ENCODE results near the gene CCDC27. TPM values are rescaled to one million over a fixed set of nuclear protein-coding genes. Genes with fewer than 3 reads are reported as not detected.

The CCDC27 gene
- polyA plus RNA-seq, 10 donors, result 0.09 to 0.30 (median 0.16) TPM; not detected in 1

DNA sequence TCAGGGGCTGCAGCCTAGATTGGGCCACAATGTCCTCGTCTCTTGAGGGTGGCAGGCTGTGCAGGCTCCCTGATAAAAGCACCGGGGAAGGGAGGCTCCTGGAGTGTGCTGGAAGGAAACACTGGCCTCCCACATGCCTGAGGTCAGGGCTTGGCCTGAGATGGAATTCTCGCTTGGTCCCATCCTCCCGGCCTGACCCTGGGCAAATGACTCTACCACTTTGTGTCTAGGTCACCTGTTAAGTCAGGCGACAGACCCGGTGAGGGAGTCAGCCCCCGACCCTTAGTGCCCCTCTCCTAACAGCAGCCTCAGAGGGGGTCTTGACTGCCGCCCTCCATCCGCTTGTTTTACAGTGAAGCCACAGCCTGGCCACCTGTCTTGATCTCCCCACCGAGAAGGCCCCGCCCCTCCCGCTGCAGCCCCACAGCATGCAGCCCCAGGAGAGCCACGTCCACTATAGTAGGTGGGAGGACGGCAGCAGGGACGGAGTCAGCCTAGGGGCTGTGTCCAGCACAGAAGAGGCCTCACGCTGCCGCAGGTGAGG, 22.8 kb downstream of the CCDC27 start:
- no peak for DNase-seq

DNA sequence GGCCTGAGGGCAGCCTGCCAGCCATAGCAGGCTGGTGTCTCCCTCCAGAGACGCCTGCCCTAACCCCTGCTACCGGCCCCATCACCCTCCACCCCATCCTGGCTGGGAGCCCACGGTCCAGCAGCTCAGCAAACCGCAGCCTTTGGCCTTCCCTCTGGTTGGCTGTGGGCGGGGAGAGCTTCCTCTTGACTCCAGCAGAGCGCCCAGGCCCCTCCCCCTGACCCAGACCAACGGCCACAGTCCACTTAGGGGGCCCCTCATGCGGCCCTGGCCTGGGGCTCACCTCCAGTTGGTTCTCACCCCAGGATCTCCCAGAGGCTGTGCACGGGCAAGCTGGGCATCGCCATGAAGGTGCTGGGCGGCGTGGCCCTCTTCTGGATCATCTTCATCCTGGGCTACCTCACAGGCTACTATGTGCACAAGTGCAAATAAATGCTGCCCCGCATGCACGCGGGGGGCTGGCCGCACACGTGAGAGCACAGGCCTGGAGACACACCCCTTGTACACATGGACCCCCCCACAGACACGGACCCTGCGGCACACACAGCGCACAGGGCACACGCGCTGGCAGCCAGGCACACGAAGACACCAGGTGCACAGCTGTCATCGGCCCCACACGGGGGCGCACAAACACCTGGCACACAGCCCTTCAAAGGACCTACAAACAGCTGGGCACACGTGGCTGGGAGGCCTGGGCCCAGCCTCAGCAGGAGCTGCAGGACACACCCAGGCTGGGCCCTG, 23.4 kb downstream of the CCDC27 start:
- DNase-seq, result peak in 2 of 3 donors; percentile 43 to 73

DNA sequence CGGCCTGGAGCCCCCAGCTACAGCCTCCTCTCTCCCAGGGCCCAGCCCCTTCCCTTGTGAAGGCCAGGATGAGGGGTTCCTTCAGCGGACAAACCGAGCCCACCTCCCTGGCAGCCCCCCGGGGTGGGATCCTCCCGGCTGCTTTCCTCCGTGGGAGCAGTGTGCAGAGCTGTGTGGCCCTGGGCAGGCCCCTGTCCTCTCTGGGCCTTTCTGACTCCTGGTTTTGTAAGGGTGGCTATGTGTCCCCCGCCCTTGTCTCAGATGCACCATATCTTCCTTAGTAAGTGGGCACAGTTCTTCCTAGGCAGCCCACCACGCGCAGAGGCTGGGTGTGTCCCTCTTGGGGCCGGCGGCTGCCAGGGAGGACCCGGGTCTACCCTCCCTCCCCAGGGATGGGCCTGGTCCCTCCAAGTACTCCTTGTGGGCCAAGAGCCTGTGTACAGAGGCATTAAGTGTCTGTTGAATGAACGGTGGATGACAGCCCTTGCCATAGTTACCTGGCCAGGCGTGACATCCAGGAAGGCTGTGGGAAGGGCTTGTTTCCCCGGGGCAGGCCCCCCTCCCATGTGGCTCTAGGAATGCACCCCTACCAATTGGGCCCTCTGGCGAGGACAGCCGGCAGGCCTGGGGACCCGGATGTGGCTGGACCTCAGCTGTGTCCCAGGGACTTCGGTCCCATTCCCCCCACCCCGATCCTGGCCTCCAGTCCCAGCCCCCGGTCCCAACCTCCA, 24.1 kb downstream of the CCDC27 start:
- no peak for DNase-seq

DNA sequence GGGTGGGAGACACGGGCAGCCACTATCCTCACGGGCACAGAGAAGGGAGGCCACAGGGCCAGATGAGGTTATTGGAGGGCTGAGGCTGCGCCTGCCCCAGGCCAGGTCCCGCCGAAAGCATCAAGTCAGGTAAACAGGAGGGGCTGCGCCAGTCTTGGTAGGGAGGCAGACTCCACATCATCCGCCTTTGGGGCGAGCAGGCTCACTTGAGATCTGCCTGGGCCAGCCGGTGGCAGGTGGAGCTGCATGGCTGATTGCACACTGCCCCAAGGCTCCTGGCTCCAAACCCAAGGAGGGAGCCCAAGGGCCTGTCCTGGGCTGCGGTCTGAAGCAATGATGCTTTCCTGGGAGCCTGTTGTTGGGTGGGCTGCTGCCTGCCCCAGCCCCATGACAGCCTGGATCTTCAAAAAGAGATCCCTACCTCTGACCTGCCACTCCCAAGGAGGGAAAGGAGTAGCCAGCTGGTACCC, 24.9 kb downstream of the CCDC27 start:
- no peak for DNase-seq

DNA sequence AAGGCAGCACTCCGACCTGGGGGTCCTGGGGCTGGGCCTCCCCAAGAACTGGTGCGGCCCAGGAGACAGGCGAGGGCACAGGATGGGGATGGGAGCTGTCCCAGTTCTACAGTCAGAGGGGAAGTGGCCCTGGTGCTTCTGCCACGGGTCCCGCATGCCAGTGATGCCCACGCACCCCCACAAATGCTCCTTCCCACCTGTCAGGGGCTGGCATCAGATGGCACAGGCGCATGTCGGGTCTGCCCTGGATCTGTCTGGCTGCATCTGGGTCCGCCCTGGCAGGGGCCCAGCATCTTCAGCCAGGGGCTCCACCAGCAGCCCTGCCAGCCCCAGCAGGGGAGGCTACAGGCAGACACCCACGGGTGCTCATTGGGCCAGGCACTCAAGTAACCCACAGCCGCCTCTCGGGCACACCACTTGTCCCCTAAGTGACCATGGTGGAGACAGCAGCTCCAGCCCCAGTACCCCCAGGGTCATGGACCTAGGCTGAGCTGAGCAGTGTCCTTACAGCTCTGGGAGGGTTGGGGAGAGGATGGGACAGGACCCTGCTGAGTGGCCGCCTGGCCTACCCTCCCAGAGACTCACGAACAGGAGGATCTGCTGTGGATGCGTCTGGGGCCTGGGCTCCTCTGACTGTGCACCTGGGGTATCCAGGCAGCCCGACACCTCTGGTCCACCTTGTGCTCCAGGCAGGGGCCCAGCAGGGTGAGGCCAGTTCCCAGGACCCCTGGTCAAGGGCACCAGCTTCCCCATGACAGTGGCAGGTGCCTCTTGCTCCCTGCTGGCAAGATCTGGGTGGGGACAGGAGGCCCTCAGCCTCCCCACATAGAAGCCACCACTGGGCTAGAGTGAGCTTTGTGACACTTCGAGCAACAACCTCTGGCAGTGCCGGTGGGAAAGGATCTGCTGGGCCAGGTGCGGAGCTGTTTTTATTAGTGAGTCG, 25.7 kb downstream of the CCDC27 start:
- no peak for DNase-seq

DNA sequence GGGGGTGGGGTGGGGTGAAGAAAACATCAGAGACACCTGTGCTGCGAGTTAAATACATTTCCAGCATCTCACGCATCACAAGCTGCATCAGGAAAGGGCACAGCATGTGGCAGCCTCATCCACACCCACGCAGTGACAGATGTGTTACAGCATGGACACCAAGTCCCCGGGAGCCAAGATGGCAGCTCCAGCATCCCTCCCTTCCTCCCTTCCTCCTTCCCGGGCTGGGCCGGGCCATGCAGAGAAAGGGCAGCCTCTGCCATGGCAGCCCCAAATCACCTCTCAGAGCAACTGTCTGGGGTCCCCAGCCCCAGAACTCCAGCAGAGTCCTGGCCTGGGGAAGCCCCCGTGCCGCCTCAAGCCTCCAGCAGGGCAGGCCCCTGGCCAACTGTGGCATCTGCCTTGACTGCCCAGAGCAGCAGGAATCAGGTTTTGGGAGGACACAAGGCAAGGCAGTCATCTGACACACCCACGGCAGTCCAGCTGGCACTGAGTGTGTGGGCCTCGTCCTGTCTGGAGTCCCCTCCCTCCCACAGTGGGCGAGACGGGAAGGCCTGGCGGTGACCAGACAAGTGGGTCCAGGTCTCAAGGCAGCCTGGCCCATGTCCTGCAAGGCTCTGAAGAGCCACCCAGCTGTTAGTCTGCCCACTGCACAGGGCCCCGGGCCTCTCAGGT, 26.5 kb downstream of the CCDC27 start:
- no peak for DNase-seq

DNA sequence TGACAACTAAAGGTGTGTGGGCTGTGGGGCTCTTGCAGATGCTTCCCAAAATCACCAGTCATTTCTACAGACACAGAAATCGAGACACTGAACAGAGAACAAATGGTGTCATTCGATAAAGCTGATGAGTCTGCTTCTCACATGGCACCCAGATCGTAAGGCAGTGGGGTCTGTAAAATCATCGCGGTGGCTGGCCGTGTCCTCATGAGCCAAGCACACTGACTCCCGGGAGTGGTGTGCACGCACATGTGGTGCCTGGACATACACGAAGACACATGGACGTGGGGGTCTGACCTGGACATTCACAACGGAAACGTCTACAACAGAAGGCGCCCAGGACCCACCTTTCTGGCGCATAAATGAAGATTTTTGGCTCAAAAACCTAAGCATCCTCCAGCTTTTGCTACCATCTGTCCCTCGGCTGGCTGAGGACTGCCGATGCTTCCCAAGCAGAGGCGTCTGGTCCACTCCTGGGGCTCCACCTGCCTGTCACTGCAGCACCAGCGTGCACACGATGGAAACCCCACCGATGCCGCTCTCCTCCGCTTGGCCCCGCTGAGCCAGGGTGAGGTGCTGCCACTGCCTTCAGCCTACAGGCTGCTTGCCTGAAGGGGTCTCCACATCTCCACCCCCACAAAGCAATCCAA, 27.1 kb downstream of the CCDC27 start:
- DNase-seq, result no peak

DNA sequence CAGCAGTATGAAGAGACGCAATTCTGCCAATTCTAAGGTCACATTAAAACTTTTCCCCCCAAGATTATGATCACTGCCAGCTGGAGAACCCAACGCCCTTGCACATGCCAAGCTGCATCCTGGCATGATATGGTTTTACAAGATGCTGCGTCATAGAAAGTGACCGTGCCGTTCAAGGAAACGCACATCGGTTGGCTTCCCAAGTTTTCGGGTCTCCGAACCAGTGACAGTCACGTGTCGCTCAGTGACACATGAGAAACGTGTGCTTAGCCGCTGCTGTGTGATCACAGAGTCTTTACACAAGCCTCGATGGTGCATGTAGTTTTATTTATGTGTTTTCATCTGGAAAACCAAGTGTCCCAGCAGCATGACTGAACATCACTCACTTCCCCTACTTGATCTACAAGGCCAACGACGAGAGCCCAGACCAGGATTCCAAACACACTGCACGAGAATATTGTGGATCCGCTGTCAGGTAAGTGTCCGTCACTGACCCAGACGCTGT, 27.7 kb downstream of the CCDC27 start:
- DNase-seq, result no peak

DNA sequence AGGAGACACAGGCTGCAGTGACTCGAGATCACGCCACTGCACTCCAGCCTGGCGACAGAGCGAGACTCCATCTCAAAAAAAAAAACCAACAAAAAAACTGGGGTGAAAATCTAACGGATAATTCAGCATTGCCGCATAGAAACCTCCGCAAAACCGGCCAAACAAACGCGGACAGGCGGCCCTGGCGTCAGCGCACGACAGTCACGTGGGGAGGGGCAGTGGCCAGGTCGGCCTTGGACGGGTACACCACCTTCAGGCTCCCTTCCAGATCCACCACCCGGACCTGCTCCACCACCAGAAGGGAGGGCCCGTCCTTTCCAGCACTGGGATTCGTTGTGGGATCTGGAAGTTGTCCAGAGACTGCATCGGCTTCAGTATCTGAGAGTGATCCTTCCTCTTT, 28.7 kb downstream of the CCDC27 start:
- DNase-seq, result no peak

DNA sequence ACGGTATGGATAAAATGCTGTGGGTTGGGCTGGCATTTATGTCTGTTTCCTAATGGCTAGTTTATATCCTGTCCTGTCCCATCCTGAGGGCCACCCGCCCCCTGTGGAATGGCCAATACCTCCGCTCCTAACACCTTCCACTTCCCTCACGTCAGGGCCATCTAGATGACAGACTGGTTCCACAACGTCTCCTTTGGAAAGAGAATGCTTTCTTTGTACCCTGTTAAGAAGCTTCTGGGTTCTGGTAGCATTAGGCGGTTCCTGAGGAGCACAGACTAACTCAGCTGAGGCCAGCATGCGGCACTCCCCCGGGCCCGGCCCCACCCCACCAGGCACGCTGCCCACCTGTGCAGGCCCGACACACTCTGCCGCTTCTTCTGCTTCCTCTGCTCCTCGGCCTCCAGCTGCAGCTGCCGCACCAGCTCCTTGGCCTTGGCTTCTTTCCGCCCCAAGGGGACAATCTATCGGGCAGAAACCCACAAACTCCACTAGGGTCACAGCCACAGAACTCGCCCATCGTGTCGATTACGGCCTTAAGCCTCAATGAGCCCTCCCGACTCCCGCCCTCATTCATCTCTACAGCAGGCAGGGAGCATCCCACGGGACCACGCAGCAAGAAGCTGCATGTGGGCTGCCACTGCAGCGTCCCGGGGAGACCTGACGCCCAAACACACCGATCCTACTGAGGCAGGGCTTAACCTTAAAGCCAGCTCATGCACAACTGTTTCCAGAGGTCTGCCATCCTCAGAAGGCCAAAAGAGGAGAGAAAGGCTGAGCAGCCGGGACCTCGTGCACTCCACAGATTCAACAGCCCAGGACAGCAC, 31.6 kb downstream of the CCDC27 start:
- no peak for DNase-seq

DNA sequence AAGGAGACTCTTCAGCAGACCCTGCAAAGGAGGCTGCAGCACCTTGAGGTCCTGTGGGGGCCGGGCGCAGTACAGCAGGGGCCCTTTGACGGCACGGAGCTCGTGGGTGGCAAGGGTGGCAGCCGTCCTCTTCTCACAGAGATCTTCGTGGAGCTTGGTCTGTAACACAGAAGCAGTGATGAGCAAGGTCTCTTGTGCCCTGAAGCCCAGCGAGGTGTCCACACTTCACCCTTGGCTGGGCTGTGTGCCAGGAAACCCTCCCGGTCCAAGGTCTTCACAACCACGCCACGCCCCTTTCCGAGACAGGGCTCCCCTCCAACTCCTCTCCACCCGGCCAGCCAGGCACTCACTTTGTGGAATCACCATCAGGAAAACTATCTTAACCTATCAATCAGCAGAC, 32.8 kb downstream of the CCDC27 start:
- no peak for DNase-seq

DNA sequence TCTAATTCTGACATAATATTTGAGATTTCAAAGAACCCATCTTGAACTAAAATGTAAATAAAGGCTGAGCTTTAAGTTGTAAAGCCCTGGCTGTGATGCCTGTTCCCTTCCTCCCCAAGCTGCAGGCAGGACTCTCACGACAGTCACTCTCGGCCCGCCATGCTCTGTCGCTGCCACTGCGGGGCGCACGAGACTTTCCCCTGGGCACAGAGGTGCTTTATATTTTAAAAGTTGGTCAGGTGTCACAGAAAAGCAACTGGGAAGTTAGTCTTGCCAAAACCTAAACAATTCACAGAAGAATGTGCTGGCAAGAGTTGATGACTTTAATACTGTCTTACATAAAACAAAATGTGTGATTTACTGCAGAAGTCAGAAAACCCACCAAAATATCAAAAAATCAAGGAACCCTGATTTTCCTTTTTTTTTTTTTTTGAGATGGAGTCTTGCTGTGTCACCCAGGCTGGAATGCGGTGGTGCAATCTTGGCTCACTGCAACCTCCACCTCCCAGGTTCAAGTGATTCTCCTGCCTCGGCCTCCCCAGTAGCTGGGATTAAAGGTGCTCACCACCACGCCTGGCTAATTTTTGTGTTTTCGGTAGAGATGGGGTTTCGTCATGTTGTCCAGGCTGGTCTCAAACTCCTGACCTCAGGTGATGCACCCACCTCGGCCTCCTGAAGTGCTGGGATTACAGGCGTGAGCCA, 33.4 kb downstream of the CCDC27 start:
- no peak for DNase-seq

DNA sequence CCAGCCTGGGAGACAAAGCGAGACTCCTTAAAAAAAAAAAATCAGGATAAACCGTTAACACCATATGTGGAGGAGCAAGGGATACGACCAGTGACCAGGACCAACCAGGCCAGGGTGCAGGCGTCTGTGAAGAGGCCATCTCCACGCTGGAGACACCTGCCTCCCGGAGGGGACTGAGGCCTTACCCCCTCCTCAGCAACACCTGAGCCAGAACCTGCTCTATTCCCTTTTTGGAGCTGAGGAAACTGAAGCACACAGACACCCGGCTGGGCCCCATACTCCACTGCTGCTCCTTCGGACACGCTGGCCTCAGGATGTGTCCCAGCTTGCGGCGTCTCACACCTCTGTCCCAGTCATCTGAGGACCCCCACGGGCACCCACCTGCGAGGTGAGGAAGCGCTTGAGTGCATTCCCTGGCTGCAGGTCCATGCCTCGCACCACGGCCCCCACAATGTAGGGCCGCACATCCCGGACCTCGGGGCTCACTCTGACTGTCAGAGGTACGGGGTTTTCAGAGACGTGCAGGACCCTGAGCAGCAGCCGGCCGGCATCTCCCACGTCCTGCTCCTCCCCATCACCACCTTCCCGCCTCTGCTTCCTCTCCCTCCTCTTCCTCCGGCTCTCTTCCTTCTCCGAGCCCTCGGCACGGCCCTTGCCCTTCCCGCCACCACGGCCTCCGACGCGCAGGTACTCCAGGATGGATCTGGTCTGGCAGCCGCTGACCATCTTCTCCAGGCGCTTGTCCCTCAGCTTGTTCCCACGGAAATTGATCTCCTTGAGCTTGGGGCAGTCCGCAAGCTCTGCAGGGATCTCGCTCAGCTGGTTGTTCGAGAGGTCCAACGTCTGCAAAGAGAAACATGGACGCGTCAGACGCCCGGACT, 34.5 kb downstream of the CCDC27 start:
- no peak for DNase-seq

DNA sequence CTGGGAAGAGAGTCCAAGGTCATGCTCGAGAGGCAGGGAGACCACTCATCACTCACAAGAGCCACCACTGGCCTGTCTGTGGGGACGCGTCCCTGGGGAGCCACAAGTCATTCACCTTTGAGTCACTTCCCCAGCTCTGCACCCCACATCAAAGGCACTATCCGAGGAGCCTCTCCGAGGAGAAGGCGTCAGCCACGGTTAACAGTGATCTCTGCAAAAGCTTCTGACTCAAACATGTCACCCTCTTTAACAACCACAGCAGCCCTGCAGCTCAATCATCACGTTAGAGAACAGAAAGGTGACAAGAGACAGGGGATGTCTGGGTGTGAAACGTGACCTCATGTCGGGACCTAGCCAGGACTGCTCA, 35.1 kb downstream of the CCDC27 start:
- DNase-seq, result no peak

DNA sequence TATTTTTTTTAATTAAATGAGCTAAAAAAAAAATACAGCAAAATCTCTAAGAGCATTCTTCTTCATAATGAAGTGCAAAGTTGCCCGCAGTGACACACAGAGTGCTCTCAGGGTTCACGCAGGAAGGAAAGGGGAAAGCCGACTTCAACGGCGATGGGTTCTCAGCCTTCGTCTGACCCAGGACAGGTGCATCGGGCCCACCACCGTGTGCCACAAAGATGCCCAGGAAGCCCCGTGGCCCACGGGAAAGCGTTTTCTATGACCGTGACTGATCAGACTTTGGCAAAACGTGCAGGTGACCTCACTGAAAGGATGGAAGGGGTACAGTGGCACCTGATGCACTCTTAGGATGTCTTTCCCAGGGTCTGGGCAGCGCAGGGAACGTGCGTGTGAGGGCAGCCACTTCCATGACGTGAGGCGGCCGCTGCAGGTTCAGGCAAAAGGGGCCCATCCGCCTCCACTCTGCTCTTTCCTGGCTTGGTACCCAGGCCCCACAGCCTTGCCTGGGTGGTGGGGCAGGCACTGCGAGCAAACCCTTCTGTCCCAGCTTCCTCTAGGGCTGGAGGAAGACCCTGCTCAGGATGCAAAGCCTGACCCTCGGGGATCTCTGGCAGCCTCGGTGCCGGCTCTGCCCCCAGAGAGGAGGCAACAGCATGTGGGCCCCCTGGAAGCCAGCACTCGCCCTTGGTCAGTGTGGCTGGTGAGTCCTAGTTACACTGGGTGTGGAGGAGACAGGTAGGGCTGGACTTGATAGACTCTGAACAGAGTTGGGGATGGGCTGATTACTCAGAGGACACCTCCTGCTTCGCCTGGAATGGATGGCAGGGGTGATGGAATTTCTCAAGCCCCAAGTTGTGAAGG, 35.7 kb downstream of the CCDC27 start:
- DNase-seq, result no peak

DNA sequence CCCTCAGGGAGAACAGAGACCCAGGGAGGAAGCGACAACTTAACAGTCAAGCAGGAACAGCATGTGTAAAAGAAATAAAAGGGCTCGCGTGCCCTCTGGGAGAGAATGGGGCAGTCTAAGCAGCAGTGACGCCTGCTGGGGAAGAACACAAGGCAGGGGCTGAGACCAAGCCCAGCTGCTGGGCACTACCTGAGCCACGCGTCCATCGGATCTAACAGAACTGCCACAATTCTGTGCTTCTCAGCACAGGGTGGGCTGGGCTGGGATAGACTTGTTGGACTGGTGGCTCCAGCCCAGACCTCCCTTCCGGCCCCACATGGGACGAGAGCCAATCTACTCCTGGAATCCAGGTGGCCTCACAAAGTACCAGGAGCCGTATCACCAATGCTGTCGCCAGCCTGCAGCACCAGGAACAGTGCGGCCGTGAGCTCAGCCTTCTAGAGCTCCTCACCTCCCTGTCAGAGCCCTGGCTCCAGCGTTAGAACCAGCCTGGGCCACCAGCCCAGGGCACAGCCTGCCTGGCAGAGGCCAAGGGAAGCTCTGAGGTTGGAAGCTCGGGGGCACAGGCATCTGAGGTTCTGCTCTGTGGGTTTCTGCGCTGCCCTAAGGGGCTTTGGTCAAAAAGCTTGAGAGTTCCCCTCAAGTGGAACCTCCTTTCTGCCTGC, 36.6 kb downstream of the CCDC27 start:
- DNase-seq, result no peak

All from muscle of back (tissue), 11 donors.